ENCODE data around the gene TCF7L1. TPM values are rescaled to one million over a fixed set of nuclear protein-coding genes. Genes with fewer than 3 reads are reported as not detected.
"Not testable (repeated sequence)": the region's sequence is repeated elsewhere in the genome, so short reads cannot be mapped to it uniquely, and the experiment has no call there.

TCF7L1 gene
- total RNA-seq, 2 experiments from 2014 or later = 0.07 TPM; not detected in 1

DNA sequence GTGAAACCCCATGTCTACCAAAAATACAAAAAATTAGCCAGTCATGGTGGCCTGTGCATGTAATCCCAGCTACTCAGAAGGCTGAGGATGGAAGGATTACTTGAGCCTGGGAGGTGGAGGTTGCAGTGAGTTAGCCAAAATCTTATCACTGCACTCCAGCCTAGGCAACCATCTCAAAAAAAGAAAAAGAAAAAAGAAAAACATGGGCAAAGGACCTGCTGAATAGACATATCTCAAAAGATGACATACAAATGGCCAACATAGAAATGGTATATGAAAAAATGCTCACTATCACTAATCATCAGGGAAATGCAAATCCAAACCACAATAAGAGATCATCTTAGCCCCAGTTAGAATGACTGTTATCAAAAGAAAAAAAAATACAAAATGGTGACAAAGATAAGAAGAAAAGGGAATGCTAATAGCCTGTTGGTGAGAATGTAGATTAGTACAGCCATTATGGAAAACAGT, 196.0 kb downstream of the TCF7L1 start:
- DNase-seq = no peak
- H3K9me3 Mint-ChIP-seq = no peaks in the 10 kb centered on the region
- H3K4me3 Mint-ChIP-seq = peak overlapping the region; percentile 0
- intact Hi-C loops (cut with micrococcal nuclease) = loop anchor here (2.0 to 5.0 kb wide), 3 partner anchors 20 to 558 kb away; partner anchors contain the start of gene ST3GAL5
- peaks cover 14% of the 10 kb centered on the region for H3K4me1 Mint-ChIP-seq (ENCODE audit: low read depth)
- H3K36me3 Mint-ChIP-seq (ENCODE audit: low read depth) = peaks cover 39% of the 10 kb centered on the region
- CTCF ChIA-PET = no interaction called here
- no peak overlapping the region for H3K27ac Mint-ChIP-seq
- H3K27me3 Mint-ChIP-seq (ENCODE audit: low read depth) = no peaks in the 10 kb centered on the region

DNA sequence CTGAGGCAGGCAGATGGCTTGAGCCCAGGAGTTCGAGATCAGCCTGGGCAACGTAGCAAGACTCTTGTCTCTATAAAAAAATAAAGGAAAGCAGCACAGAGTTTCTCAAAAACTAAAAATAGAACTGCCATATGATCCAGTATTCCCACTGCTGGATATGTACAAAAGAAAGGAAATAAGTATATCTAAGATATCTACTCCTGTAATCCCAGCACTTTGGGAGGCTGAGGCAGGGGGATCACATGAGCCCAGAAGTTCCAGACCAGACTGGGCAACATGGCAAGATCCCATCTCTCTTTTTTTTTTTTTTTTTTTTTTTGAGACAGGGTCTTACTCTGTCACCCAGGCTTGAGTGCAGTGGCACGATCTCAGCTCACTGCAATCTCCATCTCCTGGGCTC, 196.5 kb downstream of the TCF7L1 start:
- H3K27ac Mint-ChIP-seq = not testable (repeated sequence)

DNA sequence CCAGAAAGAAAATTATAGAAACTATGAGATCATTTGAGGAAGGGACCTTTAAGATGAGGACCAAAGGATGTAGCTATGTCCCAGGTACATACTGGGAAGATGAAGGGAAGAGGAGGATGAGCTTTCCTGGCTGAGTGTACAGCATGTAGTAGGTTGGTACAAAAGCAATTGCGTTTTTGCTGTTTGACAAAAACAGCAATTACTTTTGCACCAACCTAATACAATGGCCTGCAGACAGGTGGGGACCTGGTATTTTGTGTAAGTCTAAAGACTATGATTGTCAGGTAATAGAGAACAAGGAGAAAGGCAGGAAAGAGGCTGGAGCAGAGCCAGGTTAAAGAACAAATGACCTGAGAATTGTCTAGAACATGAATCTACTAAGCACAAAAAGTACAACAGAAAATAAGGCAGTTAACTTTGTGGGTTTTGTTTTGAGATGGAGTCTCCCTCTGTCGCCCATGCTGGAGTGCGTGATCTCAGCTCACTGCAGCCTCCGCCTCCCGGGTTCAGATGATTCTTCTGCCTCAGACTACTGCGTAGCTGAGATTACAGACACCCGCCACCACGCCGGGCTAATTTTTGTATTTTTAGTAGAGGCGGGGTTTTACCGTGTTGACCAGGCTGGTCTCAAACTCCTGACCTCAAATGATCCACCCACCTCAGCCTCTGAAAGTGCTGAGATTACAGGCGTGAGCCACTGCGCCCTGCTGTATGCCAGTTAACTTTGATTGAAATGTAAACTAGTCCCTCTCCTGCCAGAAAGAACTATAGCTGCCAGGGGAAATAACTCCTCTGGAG, 197.8 kb downstream of the TCF7L1 start:
- no peak overlapping the region for H3K4me3 Mint-ChIP-seq

More for the DNA sequence above, 196.5 kb downstream of the TCF7L1 start:
- CTCF ChIA-PET; H3K27me3 Mint-ChIP-seq (ENCODE audit: low read depth); DNase-seq; H3K9me3 Mint-ChIP-seq; H3K4me1 Mint-ChIP-seq (ENCODE audit: low read depth): not testable (repeated sequence)
- Mint-ChIP-seq H3K4me3 (peak overlapping the region; percentile 0), H3K36me3 (ENCODE audit: low read depth) (peaks cover 34% of the 10 kb centered on the region)
- intact Hi-C loops (cut with micrococcal nuclease) = loop anchor here (2.0 to 5.0 kb wide), 3 partner anchors 21 to 558 kb away; partner anchors contain the start of gene ST3GAL5

DNA sequence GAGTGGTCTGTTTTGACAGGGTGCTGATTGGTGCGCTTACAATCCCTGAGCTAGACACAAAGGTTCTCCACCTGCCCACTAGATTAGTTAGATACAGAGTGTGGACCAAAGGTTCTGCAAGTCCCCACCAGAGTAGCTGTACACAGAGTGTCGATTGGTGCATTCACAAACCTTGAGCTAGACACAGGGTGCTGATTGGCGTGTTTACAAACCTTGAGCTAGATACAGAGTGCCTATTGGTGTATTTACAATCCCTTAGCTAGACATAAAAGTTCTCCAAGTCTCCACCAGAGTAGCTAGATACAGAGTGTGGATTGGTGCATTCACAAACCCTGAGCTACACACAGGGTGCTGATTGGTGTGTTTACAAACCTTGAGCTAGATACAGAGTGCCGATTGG, 200.7 kb downstream of the TCF7L1 start:
- H3K27me3 Mint-ChIP-seq (ENCODE audit: low read depth); H3K9me3 Mint-ChIP-seq; intact Hi-C loops (cut with micrococcal nuclease); H3K36me3 Mint-ChIP-seq (ENCODE audit: low read depth); H3K27ac Mint-ChIP-seq; DNase-seq; H3K4me3 Mint-ChIP-seq; H3K4me1 Mint-ChIP-seq (ENCODE audit: low read depth): not testable (repeated sequence)
- CTCF ChIA-PET = interaction anchor here (0.6 kb wide), 1 partner anchor 267 kb away, joined by 3 read pairs; no protein-coding TSS in a partner anchor

More for the DNA sequence above, 197.8 kb downstream of the TCF7L1 start:
- Mint-ChIP-seq H3K4me1 (ENCODE audit: low read depth) (peaks cover 4% of the 10 kb centered on the region), H3K27ac (no peak overlapping the region), H3K27me3 (ENCODE audit: low read depth) (no peaks in the 10 kb centered on the region), H3K9me3 (no peaks in the 10 kb centered on the region), H3K36me3 (ENCODE audit: low read depth) (peaks cover 21% of the 10 kb centered on the region)
- no peak for DNase-seq
- CTCF ChIA-PET = interaction anchor here (0.7 to 1.3 kb wide), 3 partner anchors 9 to 306 kb away, joined by 3 read pairs; no protein-coding TSS in a partner anchor
- intact Hi-C loops (cut with micrococcal nuclease) = no loop called here

DNA sequence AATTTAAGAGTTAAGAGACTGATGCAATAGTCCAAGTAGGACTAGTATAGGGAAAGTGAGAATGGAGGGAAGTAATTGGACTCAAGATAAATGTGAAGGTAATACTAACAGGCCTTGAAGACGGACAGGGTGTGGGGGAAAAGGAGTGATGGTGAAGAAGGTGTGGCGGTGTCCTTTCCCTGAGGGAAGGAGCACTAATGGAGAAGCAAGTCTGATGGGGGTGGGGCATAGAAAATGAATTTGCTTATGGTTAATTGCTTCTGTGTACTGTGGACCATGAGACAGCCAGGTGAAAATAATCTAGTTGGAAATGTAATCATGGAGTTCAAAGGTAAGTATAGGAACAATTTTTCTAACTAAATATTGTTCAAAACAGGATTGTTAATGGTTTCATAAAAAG, 201.7 kb downstream of the TCF7L1 start:
- Mint-ChIP-seq H3K4me3 (no peak overlapping the region), H3K27ac (no peak overlapping the region), H3K27me3 (ENCODE audit: low read depth) (no peaks in the 10 kb centered on the region), H3K9me3 (no peaks in the 10 kb centered on the region), H3K36me3 (ENCODE audit: low read depth) (no peaks in the 10 kb centered on the region), H3K4me1 (ENCODE audit: low read depth) (no peaks in the 10 kb centered on the region)
- no peak for DNase-seq
- CTCF ChIA-PET = no interaction called here
- intact Hi-C loops (cut with micrococcal nuclease) = no loop called here

DNA sequence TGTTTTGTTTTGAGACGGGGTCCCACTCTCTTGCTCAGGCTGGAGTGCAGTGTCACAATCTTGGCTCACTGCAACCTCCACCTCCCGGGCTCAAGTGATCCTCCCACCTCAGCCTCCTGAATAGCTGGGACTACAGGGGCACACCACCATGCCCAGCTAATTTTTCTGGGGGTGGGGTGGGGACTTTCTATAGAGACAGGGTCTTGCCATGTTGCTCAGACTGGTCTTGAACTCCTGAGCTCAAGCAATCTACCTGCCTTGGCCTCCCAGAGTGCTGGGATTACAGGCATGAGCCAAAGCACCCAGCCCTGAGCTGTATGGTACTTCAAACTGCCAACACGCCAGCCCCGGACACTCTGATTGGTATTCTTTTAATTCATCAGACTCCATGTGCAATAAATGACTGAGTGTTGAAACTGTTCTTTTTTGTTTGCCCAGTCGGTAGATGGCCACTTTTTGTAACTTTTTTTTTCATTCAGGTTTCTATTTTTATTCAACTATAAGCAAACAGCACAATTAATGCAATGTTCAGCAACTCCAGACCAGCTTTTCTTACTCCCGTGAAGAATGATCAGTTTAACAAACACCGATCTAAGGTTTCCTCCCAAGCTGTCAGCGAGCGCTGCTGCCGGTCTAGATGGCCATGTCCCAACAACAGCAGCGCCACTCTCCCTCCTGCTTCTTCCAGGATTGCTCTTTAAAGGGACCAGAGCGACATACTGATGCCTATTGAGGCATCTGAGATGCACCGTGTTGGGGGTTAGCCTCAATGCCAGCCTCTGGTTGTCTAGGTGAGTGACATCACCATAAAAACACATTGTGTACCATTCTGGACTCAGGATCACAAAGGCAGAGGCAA, 207.1 kb downstream of the TCF7L1 start:
- CTCF ChIA-PET = interaction anchor here (1.7 kb wide), 1 partner anchor 9 kb away, joined by 3 read pairs; no protein-coding TSS in a partner anchor
- intact Hi-C loops (cut with micrococcal nuclease) = no loop called here
- DNase-seq = no peak
- H3K4me1 Mint-ChIP-seq (ENCODE audit: low read depth) = no peaks in the 10 kb centered on the region
- peaks cover 7% of the 10 kb centered on the region for H3K36me3 Mint-ChIP-seq (ENCODE audit: low read depth)
- no peak overlapping the region for H3K4me3 Mint-ChIP-seq
- H3K27me3 Mint-ChIP-seq (ENCODE audit: low read depth) = no peaks in the 10 kb centered on the region
- no peaks in the 10 kb centered on the region for H3K9me3 Mint-ChIP-seq
- H3K27ac Mint-ChIP-seq = no peak overlapping the region

DNA sequence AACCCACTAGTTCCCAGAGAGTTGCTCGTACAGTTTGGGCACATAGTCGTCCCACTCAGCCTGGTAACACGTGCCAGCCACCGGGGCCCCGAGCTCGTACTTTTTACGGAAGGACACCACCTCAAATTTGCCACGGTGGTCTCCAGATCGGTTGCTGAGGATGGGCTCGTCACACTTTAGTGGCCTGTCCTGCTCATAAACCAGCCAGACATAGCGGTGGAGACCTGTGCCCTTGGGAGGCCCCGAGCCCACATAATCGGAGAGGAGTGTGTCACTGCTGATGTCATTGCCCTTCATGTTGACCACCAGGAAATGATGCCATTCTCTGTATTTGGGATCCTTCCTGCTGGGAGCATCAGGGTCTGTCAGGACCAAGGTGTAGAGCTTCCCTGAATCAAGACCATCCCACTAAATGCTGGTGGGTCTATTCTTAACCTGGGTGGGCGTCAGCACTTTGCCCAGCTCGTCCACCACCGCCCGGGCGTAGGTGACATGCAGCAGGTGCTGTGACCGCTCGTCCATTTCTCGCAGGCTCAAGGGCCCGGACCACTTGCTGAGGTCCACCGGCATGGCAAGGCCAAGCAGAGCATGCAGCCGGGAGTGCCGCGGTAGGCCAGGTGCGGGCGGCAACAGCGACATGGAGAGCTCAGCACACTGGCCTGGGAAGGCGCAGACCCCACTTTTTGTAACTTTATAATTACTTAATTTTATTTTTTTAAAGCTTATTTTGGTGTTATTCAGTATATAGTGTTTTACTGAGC, 208.3 kb downstream of the TCF7L1 start:
- CTCF ChIA-PET = no interaction called here
- no peaks in the 10 kb centered on the region for H3K9me3 Mint-ChIP-seq
- intact Hi-C loops (cut with micrococcal nuclease) = no loop called here
- H3K4me3 Mint-ChIP-seq = no peak overlapping the region
- no peaks in the 10 kb centered on the region for H3K4me1 Mint-ChIP-seq (ENCODE audit: low read depth)
- H3K36me3 Mint-ChIP-seq (ENCODE audit: low read depth) = peaks cover 7% of the 10 kb centered on the region
- DNase-seq = no peak
- no peaks in the 10 kb centered on the region for H3K27me3 Mint-ChIP-seq (ENCODE audit: low read depth)
- no peak overlapping the region for H3K27ac Mint-ChIP-seq

DNA sequence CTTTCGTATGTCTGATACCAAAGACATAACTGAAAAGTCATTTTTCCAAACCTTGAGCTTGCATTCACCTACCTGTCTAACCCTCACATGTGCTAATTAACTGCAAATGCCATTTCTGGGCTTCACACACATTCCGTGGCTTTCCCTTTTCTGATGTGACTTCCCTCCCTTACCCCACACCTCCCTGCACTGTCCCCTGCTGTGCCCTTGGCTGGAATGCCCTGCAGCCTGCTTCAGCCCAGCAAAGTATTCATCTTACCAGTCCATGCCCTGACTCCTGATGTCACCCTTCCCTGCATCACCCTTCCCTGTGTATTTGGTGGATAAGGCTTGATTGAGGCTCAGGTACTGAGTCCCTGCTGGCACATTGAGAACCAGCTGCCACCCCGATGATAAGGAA, 209.0 kb downstream of the TCF7L1 start:
- peaks cover 12% of the 10 kb centered on the region for H3K36me3 Mint-ChIP-seq (ENCODE audit: low read depth)
- H3K27ac Mint-ChIP-seq = no peak overlapping the region
- H3K4me1 Mint-ChIP-seq (ENCODE audit: low read depth) = no peaks in the 10 kb centered on the region
- no peaks in the 10 kb centered on the region for H3K27me3 Mint-ChIP-seq (ENCODE audit: low read depth)
- CTCF ChIA-PET = no interaction called here
- no peak overlapping the region for H3K4me3 Mint-ChIP-seq
- intact Hi-C loops (cut with micrococcal nuclease) = no loop called here
- no peaks in the 10 kb centered on the region for H3K9me3 Mint-ChIP-seq
- DNase-seq = no peak

DNA sequence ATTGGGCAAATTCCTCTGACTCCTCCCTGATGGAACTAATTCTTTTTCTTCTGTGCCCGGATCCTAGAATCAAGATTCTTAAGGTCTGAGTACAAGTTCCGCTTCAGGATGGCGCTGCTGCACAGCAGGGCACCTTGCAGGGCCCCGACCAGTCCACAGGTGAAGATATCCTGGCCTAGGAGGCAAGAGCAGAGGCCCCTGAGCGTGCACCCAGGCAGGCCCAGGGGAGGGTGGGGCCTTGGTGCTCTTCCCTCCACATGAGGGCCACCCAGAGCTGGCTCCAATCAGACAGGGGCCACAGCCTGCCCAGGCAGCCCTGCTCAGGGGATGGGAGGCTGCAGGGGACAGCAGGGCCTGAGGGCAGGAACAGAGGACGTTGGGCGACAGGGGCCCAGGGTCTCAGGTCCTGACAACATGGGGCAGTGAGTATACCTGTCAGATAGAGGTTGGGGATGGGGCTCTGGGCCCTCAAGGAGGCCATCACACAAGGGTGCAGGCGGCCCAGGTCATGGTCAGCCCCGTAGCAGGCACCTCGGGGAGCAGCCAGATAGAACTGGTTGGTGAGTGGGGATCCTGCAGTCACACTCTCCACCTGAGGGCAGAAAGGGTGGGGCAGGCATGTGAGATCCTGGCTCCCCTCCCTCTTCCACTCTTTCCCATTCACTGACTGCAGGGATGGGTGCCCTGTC, 210.2 kb downstream of the TCF7L1 start:
- intact Hi-C loops (cut with micrococcal nuclease) = not testable (repeated sequence)
- H3K36me3 Mint-ChIP-seq (ENCODE audit: low read depth) = peaks cover 12% of the 10 kb centered on the region

DNA sequence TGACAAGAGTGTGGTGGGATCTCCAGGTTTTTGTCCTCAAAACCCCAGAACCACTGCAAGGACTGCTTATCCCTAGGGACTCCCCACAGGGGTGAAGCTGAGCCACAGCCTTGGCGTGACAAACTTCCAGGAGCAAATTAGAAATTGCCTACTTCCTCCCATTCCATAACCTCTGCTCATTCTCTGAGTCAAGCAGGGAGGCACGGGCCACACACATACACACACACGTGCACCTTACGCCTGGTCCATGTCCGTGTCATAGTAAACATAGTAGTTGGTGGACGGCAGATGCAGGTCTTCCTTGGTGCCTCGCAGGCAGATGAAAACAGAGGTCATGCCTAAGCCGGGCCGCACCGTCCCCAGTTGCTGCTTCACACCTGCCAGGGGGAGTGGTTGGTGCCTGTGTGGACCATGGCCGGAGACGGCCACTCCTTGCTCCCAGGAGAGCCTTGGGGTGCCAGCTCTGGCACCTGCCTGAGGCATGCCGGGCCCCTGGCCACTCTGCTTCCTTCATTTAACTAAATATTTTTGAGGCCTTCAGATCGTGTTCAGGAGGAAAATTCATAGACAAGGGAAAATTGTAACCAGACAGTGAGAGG, 211.3 kb downstream of the TCF7L1 start:
- Mint-ChIP-seq H3K27ac (no peak overlapping the region), H3K36me3 (ENCODE audit: low read depth) (peaks cover 14% of the 10 kb centered on the region), H3K4me3 (no peak overlapping the region), H3K9me3 (no peaks in the 10 kb centered on the region), H3K4me1 (ENCODE audit: low read depth) (no peaks in the 10 kb centered on the region), H3K27me3 (ENCODE audit: low read depth) (no peaks in the 10 kb centered on the region)
- intact Hi-C loops (cut with micrococcal nuclease) = no loop called here
- CTCF ChIA-PET = no interaction called here
- no peak for DNase-seq

More for the DNA sequence above, 210.2 kb downstream of the TCF7L1 start:
- H3K27me3 Mint-ChIP-seq (ENCODE audit: low read depth); DNase-seq; H3K4me3 Mint-ChIP-seq; H3K27ac Mint-ChIP-seq; H3K4me1 Mint-ChIP-seq (ENCODE audit: low read depth); H3K9me3 Mint-ChIP-seq; CTCF ChIA-PET: not testable (repeated sequence)

DNA sequence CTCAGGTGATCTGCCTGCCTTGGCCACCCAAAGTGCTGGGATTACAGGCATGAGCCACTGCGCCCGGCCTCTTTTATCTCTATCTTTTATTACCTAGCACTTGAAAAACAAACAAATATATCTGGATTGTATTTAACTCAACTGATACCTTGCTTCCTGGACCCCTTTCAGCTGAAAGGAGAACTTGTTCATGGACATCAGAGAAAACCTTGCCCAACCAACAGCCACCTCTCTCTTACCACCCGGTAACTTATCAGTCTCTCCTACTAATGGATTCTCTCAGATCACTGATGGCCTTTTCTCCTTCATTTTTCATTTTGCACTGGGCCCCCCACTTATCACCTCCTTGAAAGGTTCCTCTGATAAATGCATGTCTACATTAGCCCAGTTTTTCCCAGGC, 214.4 kb downstream of the TCF7L1 start:
- intact Hi-C loops (cut with micrococcal nuclease) = no loop called here
- peaks cover 2% of the 10 kb centered on the region for H3K4me1 Mint-ChIP-seq (ENCODE audit: low read depth)

More for the DNA sequence above, 214.4 kb downstream of the TCF7L1 start:
- no peaks in the 10 kb centered on the region for H3K27me3 Mint-ChIP-seq (ENCODE audit: low read depth)
- CTCF ChIA-PET = no interaction called here
- no peaks in the 10 kb centered on the region for H3K9me3 Mint-ChIP-seq
- DNase-seq = no peak
- H3K4me3 Mint-ChIP-seq = no peak overlapping the region
- H3K27ac Mint-ChIP-seq = no peak overlapping the region
- H3K36me3 Mint-ChIP-seq (ENCODE audit: low read depth) = peaks cover 27% of the 10 kb centered on the region

Measured in activated naive CD4-positive, alpha-beta T cell treated with anti-CD3 and anti-CD28 coated beads for 36 hours (primary cell).